Breast epithelium (tissue), 4 donors: ENCODE results near the gene PALLD. TPM values are rescaled to one million over a fixed set of nuclear protein-coding genes. Genes with fewer than 3 reads are reported as not detected.

Source experiments
- DNase-seq, 2 donors: peaks; one replicate each; pipeline ENCODE4 v3.0.0-alpha.2; 2019; ENCODE audit warnings: low spot score in 2 of 2
- H3K27ac ChIP-seq, 2 donors: fragments of 200-600 bp; sonication (generic) in 1 of 2; one replicate each; pipeline ENCODE4 v1.5.1; 2016 to 2019; ENCODE audit warnings: mild to moderate bottlenecking in 1 of 2
- H3K27me3 ChIP-seq, 2 donors: fragments of 200-600 bp; sonication (generic) in 1 of 2; one replicate each; pipeline versions ENCODE4 v1.5.1 to v1.6.0; 2017 to 2019; ENCODE audit warnings: control low read depth in 1 of 2, mild to moderate bottlenecking in 1 of 2
- H3K36me3 ChIP-seq: fragments of 200-600 bp; one replicate; pipeline ENCODE4 v1.5.1; 2019
- H3K4me1 ChIP-seq, 2 donors: fragments of 200-600 bp; sonication (generic); one replicate each; pipeline ENCODE4 v1.5.1; 2016 to 2019; ENCODE audit warnings: control low read depth in 1 of 2
- H3K4me3 ChIP-seq, 3 donors: fragments of 200-600 bp; sonication (generic); 1 replicate in 2 of 3; 2 replicates in 1 of 3; pipeline ENCODE4 v1.5.1; 2016 to 2019; ENCODE audit warnings: mild to moderate bottlenecking in 3 of 3, moderate library complexity in 2 of 3
- H3K9me3 ChIP-seq, 2 donors: fragments of 200-600 bp; sonication (generic) in 1 of 2; one replicate each; pipeline ENCODE4 v1.5.1; 2016 to 2019; ENCODE audit warnings: control low read depth in 1 of 2
- POLR2A ChIP-seq: fragments of 450-650 bp; IDR thresholded peaks from one replicate; pipeline ENCODE4 v1.6.1; 2016; ENCODE audit warnings: antibody characterized with exemption, mild to moderate bottlenecking, moderate library complexity
- POLR2AphosphoS5 ChIP-seq, 3 donors: sonication (generic); formaldehyde crosslinking; IDR thresholded peaks; one replicate each; pipeline ENCODE4 v1.6.1; 2017; ENCODE audit warnings: antibody characterized with exemption in 3 of 3
- intact Hi-C: fragments of 100-400 bp; cut with DNase I; formaldehyde crosslinking; loops from one replicate; pipeline ENCODE4 v1.15.1; 2023; ENCODE audit warnings: low total_unique reads
- total RNA-seq, 3 donors: library from RNA; depleted of rRNA; stranded (reverse); fragments of >200 nt; gene quantifications; one replicate each; pipeline ENCODE4 v1.1.0, GENCODE V29; 2016
- TF ChIP-seq, protein P1 (sequence below), 3 donors: fragments of 450-650 bp; IDR thresholded peaks; one replicate each; pipeline ENCODE4 v1.5.1; 2016 to 2017; ENCODE audit warnings: antibody characterized with exemption in 3 of 3, mild to moderate bottlenecking in 3 of 3, moderate library complexity in 3 of 3

Gene PALLD
- total RNA-seq, 3 donors from 2014 or later, result 96.0 to 186 (median 174) TPM

DNA sequence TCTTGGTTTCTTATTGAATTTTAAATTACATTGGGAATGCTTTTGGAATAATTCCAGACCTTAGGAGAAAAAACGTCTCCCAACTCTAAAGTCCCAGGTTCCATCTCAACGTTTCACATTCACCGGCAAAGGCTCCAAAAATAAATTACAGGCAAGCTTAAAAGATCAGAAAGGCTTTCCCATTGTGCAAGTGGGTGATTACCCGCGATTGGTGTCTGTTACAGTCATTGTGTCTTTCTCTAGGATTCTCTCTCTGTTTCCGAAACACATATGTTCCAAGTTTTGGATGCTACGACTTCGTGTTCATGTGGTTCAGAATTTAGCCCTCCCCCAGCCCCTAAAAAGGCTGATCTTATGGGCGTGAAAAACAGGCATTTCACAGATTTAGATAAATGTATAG is 41.8 kb downstream of the PALLD start:
- no peak overlapping the region for H3K27ac ChIP-seq
- H3K9me3 ChIP-seq, result no peaks in the 10 kb centered on the region
- intact Hi-C loops, result no loop called here
- no peak for DNase-seq
- no peaks in the 10 kb centered on the region for H3K36me3 ChIP-seq
- H3K4me1 ChIP-seq, result no peaks in the 10 kb centered on the region
- no peak for TF ChIP-seq POLR2A
- TF ChIP-seq POLR2AphosphoS5 (IDR thresholded peaks at IDR 0.05), result no peak
- TF ChIP-seq, protein P1, sequence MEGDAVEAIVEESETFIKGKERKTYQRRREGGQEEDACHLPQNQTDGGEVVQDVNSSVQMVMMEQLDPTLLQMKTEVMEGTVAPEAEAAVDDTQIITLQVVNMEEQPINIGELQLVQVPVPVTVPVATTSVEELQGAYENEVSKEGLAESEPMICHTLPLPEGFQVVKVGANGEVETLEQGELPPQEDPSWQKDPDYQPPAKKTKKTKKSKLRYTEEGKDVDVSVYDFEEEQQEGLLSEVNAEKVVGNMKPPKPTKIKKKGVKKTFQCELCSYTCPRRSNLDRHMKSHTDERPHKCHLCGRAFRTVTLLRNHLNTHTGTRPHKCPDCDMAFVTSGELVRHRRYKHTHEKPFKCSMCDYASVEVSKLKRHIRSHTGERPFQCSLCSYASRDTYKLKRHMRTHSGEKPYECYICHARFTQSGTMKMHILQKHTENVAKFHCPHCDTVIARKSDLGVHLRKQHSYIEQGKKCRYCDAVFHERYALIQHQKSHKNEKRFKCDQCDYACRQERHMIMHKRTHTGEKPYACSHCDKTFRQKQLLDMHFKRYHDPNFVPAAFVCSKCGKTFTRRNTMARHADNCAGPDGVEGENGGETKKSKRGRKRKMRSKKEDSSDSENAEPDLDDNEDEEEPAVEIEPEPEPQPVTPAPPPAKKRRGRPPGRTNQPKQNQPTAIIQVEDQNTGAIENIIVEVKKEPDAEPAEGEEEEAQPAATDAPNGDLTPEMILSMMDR (IDR thresholded peaks at IDR 0.05), result no peak
- no peaks in the 10 kb centered on the region for H3K27me3 ChIP-seq
- H3K4me3 ChIP-seq, result no peak overlapping the region

- TF ChIP-seq, protein P1 (IDR thresholded peaks at IDR 0.05), result no peak
- TF ChIP-seq POLR2A (no peak), POLR2AphosphoS5 (IDR thresholded peaks at IDR 0.05) (no peak)
- no peak overlapping the region for H3K27ac ChIP-seq
- no peaks in the 10 kb centered on the region for H3K36me3 ChIP-seq
- H3K27me3 ChIP-seq, result no peaks in the 10 kb centered on the region
- H3K4me1 ChIP-seq, result no peaks in the 10 kb centered on the region
- H3K4me3 ChIP-seq, result no peak overlapping the region
- intact Hi-C loops, result no loop called here
- no peak for DNase-seq
- no peaks in the 10 kb centered on the region for H3K9me3 ChIP-seq
These were observed 43.2 kb downstream of the PALLD start for GRCh38 chr4:168540086-168540485.

DNA sequence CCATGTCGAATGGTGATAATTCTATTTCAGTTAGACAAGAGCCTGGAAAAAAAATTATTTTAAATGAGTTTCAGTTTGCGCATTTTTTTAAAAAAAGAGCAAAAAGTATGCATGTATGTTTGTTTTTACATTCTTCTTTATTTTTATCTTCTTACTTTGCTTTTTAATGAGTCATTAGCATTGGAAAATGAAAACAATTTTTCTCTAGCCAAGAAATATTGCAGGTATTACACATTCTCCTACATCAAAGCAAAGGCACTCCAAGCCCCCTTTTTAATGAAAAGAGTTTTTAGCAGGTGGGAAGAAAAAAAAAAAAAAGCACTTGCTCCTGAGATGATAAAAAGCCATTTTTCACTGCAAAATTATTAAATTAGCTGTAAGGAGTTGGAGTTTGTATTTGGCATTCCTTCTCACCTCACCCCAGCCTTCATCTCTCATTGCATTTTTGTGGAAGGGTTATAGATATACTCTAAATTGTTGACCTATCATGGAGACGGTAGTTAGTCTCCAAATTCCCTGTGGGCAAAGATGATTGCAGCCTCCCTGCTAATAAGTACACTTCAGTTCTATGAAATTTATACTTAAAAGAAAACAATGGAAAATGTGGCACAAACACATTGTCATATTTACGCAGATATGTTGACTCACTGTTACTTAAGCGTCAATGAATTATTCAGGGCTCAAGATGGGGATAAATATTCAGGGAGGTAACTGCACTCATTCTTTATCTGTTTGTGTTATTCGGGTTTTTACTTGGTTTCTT is 43.8 kb downstream of the PALLD start:
- no peaks in the 10 kb centered on the region for H3K9me3 ChIP-seq
- DNase-seq, result no peak
- intact Hi-C loops, result no loop called here
- no peak for TF ChIP-seq POLR2A
- no peak for TF ChIP-seq POLR2AphosphoS5 (IDR thresholded peaks at IDR 0.05)
- TF ChIP-seq, protein P1 (IDR thresholded peaks at IDR 0.05), result no peak
- no peak overlapping the region for H3K4me3 ChIP-seq
- no peaks in the 10 kb centered on the region for H3K27me3 ChIP-seq
- no peaks in the 10 kb centered on the region for H3K4me1 ChIP-seq
- no peaks in the 10 kb centered on the region for H3K36me3 ChIP-seq
- no peak overlapping the region for H3K27ac ChIP-seq

DNA sequence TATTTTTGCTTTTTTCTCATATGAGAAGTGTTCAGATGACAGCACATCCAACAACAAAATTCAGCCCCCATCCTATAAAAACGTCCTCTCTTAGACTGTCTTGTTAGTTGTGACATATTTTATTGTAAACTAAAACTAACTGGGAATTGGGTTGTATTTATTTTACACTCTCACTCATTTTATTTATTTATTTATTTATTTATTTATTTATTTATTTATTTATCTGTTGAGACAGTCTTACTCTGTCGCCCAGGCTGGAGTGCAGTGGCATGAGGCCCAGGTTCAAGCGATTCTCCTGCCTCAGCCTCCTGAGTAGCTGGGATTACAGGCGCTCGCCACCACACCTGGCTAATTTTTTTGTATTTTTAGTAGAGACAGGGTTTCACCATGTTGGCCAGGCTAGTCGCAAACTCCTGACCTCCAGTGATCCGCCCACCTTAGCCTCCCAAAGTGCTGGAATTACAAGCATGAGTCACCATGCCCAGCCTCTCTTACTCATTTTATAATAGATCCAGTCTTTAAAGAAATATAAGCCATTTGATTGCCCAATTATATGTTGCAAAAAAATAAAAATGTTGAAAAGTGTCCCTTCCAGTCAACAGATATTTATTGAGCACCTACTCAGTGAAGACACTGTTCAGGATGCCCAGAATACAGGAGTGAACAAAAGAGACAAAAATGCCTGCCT is 44.6 kb downstream of the PALLD start:
- Histone ChIP-seq H3K36me3 (no peaks in the 10 kb centered on the region), H3K27ac (no peak overlapping the region), H3K4me1 (no peaks in the 10 kb centered on the region), H3K9me3 (no peaks in the 10 kb centered on the region), H3K27me3 (no peaks in the 10 kb centered on the region), H3K4me3 (no peak overlapping the region)
- DNase-seq, result no peak
- intact Hi-C loops, result no loop called here
- TF ChIP-seq POLR2AphosphoS5 (IDR thresholded peaks at IDR 0.05) (no peak), POLR2A (no peak)
- TF ChIP-seq, protein P1 (IDR thresholded peaks at IDR 0.05), result no peak

GRCh38 chr4:168549143-168549542 is 52.3 kb downstream of the PALLD start:
- H3K27ac ChIP-seq, result no peak overlapping the region

More at GRCh38 chr4:168549143-168549542, 52.3 kb downstream of the PALLD start:
- no peak for DNase-seq
- Histone ChIP-seq H3K4me3 (no peak overlapping the region), H3K9me3 (no peaks in the 10 kb centered on the region), H3K4me1 (no peaks in the 10 kb centered on the region), H3K27me3 (no peaks in the 10 kb centered on the region), H3K36me3 (no peaks in the 10 kb centered on the region)
- TF ChIP-seq, protein P1 (IDR thresholded peaks at IDR 0.05), result no peak
- TF ChIP-seq POLR2AphosphoS5 (IDR thresholded peaks at IDR 0.05), result no peak
- no peak for TF ChIP-seq POLR2A
- intact Hi-C loops, result no loop called here
